Smooth muscle cell (in vitro differentiated cells): ENCODE results near the gene TNS2. TPM values are rescaled to one million over a fixed set of nuclear protein-coding genes. Genes with fewer than 3 reads are reported as not detected.

Source experiments
- DNase-seq: peaks from one replicate; lab custom pipeline; 2025; ENCODE audit not compliant: unreplicated experiment; lab: John Stamatoyannopoulos, UW
- H2AFZ ChIP-seq: fragments of 200-600 bp; sonication (generic); 2 replicates; pipeline ENCODE4 v1.6.0; 2016; ENCODE audit warnings: antibody characterized with exemption, low read depth, mild to moderate bottlenecking
- H3F3A ChIP-seq: fragments of 200-600 bp; sonication (generic); 2 replicates; pipeline ENCODE4 v1.6.0; 2017; ENCODE audit warnings: antibody characterized with exemption, low read depth
- H3K27ac ChIP-seq: fragments of 200-600 bp; sonication (generic); 2 replicates; pipeline ENCODE4 v1.5.1; 2016; ENCODE audit warnings: low read depth, mild to moderate bottlenecking
- H3K27me3 ChIP-seq: fragments of 200-600 bp; sonication (generic); 2 replicates; pipeline ENCODE4 v1.6.1; 2016; ENCODE audit warnings: low read depth, mild to moderate bottlenecking
- H3K36me3 ChIP-seq: fragments of 200-600 bp; sonication (generic); 2 replicates; pipeline ENCODE4 v1.5.1; 2016; ENCODE audit warnings: low read depth
- H3K4me1 ChIP-seq: fragments of 200-600 bp; sonication (generic); 2 replicates; pipeline ENCODE4 v1.5.1; 2016; ENCODE audit warnings: low read depth
- H3K4me2 ChIP-seq: fragments of 200-600 bp; sonication (generic); 2 replicates; pipeline ENCODE4 v1.6.0; 2016; ENCODE audit warnings: mild to moderate bottlenecking
- H3K4me3 ChIP-seq: fragments of 200-600 bp; sonication (generic); 2 replicates; pipeline ENCODE4 v1.5.1; 2016; ENCODE audit warnings: mild to moderate bottlenecking
- H3K79me2 ChIP-seq: fragments of 200-600 bp; sonication (generic); 2 replicates; pipeline ENCODE4 v1.6.0; 2016; ENCODE audit warnings: low read depth, mild to moderate bottlenecking
- H3K9ac ChIP-seq: fragments of 200-600 bp; sonication (generic); 2 replicates; pipeline ENCODE4 v1.6.0; 2016; ENCODE audit warnings: low read depth
- H3K9me3 ChIP-seq: fragments of 200-600 bp; sonication (generic); replicated peaks from 2 replicates; pipeline ENCODE4 v1.5.1; 2016; ENCODE audit warnings: low read depth
- H4K20me1 ChIP-seq: fragments of 200-600 bp; sonication (generic); 2 replicates; pipeline ENCODE4 v1.6.0; 2016; ENCODE audit warnings: low read depth
- CTCF ChIP-seq: fragments of 200-600 bp; sonication (generic); IDR thresholded peaks from 2 replicates; pipeline ENCODE4 v1.5.1; 2017; ENCODE audit warnings: borderline replicate concordance, mild to moderate bottlenecking, antibody characterized with exemption; ENCODE audit not compliant: insufficient read depth, poor library complexity, severe bottlenecking
- WGBS: methylation state at CpG from one replicate; pipeline ENCODE4 v1.1.7; 2016; ENCODE audit warnings: low lambda C conversion rate; 5-methylcytosine and 5-hydroxymethylcytosine counted together
- polyA plus RNA-seq: library from polyadenylated mRNA; unstranded; fragments of >200 nt; fragmentation: Nextera tagmentation; extraction: Ambion mirVana; gene quantifications from 2 replicates; pipeline ENCODE4 v1.2.1, GENCODE V29; 2016
- total RNA-seq: library from RNA; depleted of rRNA; stranded (reverse); fragments of >200 nt; gene quantifications from 2 replicates; pipeline ENCODE4 v1.2.3, GENCODE V29; 2014

Gene TNS2
- total and polyA plus RNA-seq, 2 experiments from 2014 or later: 9.3 to 17.4 TPM

- peak overlapping the region; percentile 83 for H3K27ac ChIP-seq
- no peak for DNase-seq
- H3K27me3 ChIP-seq: no peaks in the 10 kb centered on the region
- H2AFZ ChIP-seq: no peak overlapping the region
- peaks cover 8% of the 10 kb centered on the region for H3K4me1 ChIP-seq
- H3K9ac ChIP-seq: no peak overlapping the region
- 89% methylated on average over 14 of the region's 15 CpGs for WGBS
- H3K4me2 ChIP-seq: peak overlapping the region; percentile 91
- no peaks in the 10 kb centered on the region for H3K36me3 ChIP-seq
- no peak overlapping the region for H3K4me3 ChIP-seq
- H3K9me3 ChIP-seq: no peaks in the 10 kb centered on the region
- H4K20me1 ChIP-seq: no peaks in the 10 kb centered on the region
- H3F3A ChIP-seq: peaks cover 6% of the 10 kb centered on the region
- peaks cover 8% of the 10 kb centered on the region for H3K79me2 ChIP-seq
- TF ChIP-seq CTCF: no peak
These were observed 5.8 kb downstream of the TNS2 start for GRCh38 chr12:53055471-53056266.

- Histone ChIP-seq H3K27ac (peak overlapping the region; percentile 83), H2AFZ (no peak overlapping the region), H3K9me3 (no peaks in the 10 kb centered on the region), H3K9ac (peak overlapping the region; percentile 21), H3K79me2 (peaks cover 8% of the 10 kb centered on the region), H3K4me1 (peaks cover 2% of the 10 kb centered on the region), H3K4me2 (peak overlapping the region; percentile 91), H3K4me3 (no peak overlapping the region), H3F3A (peaks cover 3% of the 10 kb centered on the region), H3K27me3 (no peaks in the 10 kb centered on the region), H4K20me1 (no peaks in the 10 kb centered on the region), H3K36me3 (no peaks in the 10 kb centered on the region)
- WGBS: 29% methylated on average over 5 of the region's 5 CpGs
- no peak for DNase-seq
- no peak for TF ChIP-seq CTCF
These were observed 6.4 kb downstream of the TNS2 start for GRCh38 chr12:53056296-53056695.

GRCh38 chr12:53056901-53057300 is 7.0 kb downstream of the TNS2 start:
- H3K9ac ChIP-seq: peak overlapping the region; percentile 21
- H4K20me1 ChIP-seq: no peaks in the 10 kb centered on the region
- H3F3A ChIP-seq: no peaks in the 10 kb centered on the region
- H3K79me2 ChIP-seq: peaks cover 4% of the 10 kb centered on the region
- DNase-seq: no peak
- H3K36me3 ChIP-seq: no peaks in the 10 kb centered on the region
- no peaks in the 10 kb centered on the region for H3K9me3 ChIP-seq
- WGBS: 82% methylated on average over 7 of the region's 7 CpGs
- H3K4me1 ChIP-seq: no peaks in the 10 kb centered on the region
- H3K4me3 ChIP-seq: no peak overlapping the region
- H2AFZ ChIP-seq: no peak overlapping the region
- no peak overlapping the region for H3K4me2 ChIP-seq
- no peak for TF ChIP-seq CTCF
- peak overlapping the region; percentile 83 for H3K27ac ChIP-seq
- no peaks in the 10 kb centered on the region for H3K27me3 ChIP-seq
